ENCODE data around the gene VAT1. TPM values are rescaled to one million over a fixed set of nuclear protein-coding genes. Genes with fewer than 3 reads are reported as not detected.

The VAT1 gene
- total RNA-seq, 1 donor from 2014 or later: 413 TPM

GRCh38 chr17:43025766-43026537, 3.8 kb upstream of the VAT1 start:
- H3K4me3 ChIP-seq (ENCODE audit: insufficient read depth, low read depth, low read length): no peak overlapping the region
- Mint-ChIP-seq H3K36me3 (ENCODE audit: low read depth, unreplicated experiment) (no peaks in the 10 kb centered on the region), H3K27me3 (ENCODE audit: low read depth, unreplicated experiment) (peaks cover 6% of the 10 kb centered on the region), H3K4me3 (ENCODE audit: unreplicated experiment) (peak overlapping the region; percentile 81), H3K9me3 (ENCODE audit: unreplicated experiment) (no peaks in the 10 kb centered on the region), H3K27ac (ENCODE audit: unreplicated experiment) (peak overlapping the region; percentile 69), H3K4me1 (ENCODE audit: low read depth, unreplicated experiment) (no peaks in the 10 kb centered on the region)
- H3K4me1 ChIP-seq (ENCODE audit: insufficient read depth, low read length): peaks cover 15% of the 10 kb centered on the region
- DNase-seq (ENCODE audit: low read depth) (no peak), FAIRE-seq (no peak)
- no peaks in the 10 kb centered on the region for H4K20me1 ChIP-seq (ENCODE audit: insufficient read depth, low read length)
- peaks cover 12% of the 10 kb centered on the region for H3K79me2 ChIP-seq (ENCODE audit: insufficient read depth, low read length)
- no peaks in the 10 kb centered on the region for H3K27me3 ChIP-seq (ENCODE audit: insufficient read depth, low read length)
- H3K27ac ChIP-seq (ENCODE audit: low read depth, low read length): no peak overlapping the region
- H3K9ac ChIP-seq (ENCODE audit: low read length): no peak overlapping the region
- no peaks in the 10 kb centered on the region for H3K36me3 ChIP-seq (ENCODE audit: insufficient read depth, low read length)
- no peaks in the 10 kb centered on the region for H3K9me3 ChIP-seq (ENCODE audit: insufficient read depth, low read depth, low read length)
- TF ChIP-seq CTCF (IDR thresholded peaks at IDR 0.05; ENCODE audit: insufficient read depth, low read depth, low read length) (no peak), EZH2 (IDR thresholded peaks at IDR 0.05; ENCODE audit: insufficient read depth, low read length) (no peak)
- H2AFZ ChIP-seq (ENCODE audit: low read depth, low read length): peak overlapping the region; percentile 77
- peak overlapping the region; percentile 85 for H3K4me2 ChIP-seq (ENCODE audit: low read length)

- no peak for TF ChIP-seq EZH2 (IDR thresholded peaks at IDR 0.05; ENCODE audit: insufficient read depth, low read length)
- no peak for TF ChIP-seq CTCF (IDR thresholded peaks at IDR 0.05; ENCODE audit: insufficient read depth, low read depth, low read length)
- Histone ChIP-seq H2AFZ (ENCODE audit: low read depth, low read length) (peak overlapping the region; percentile 77), H3K27ac (ENCODE audit: low read depth, low read length) (no peak overlapping the region), H3K4me3 (ENCODE audit: insufficient read depth, low read depth, low read length) (peak overlapping the region; percentile 46), H3K36me3 (ENCODE audit: insufficient read depth, low read length) (no peaks in the 10 kb centered on the region), H3K9me3 (ENCODE audit: insufficient read depth, low read depth, low read length) (no peaks in the 10 kb centered on the region), H4K20me1 (ENCODE audit: insufficient read depth, low read length) (no peaks in the 10 kb centered on the region), H3K4me1 (ENCODE audit: insufficient read depth, low read length) (peaks cover 18% of the 10 kb centered on the region), H3K4me2 (ENCODE audit: low read length) (peak overlapping the region; percentile 85), H3K9ac (ENCODE audit: low read length) (peak overlapping the region; percentile 61), H3K79me2 (ENCODE audit: insufficient read depth, low read length) (peaks cover 17% of the 10 kb centered on the region), H3K27me3 (ENCODE audit: insufficient read depth, low read length) (no peaks in the 10 kb centered on the region)
- H3K27me3 Mint-ChIP-seq (ENCODE audit: low read depth, unreplicated experiment): peaks cover 6% of the 10 kb centered on the region
- H3K36me3 Mint-ChIP-seq (ENCODE audit: low read depth, unreplicated experiment): no peaks in the 10 kb centered on the region
- peak overlapping the region; percentile 81 for H3K4me3 Mint-ChIP-seq (ENCODE audit: unreplicated experiment)
- DNase-seq (ENCODE audit: low read depth) (no peak), FAIRE-seq (no peak)
- H3K4me1 Mint-ChIP-seq (ENCODE audit: low read depth, unreplicated experiment): peaks cover 2% of the 10 kb centered on the region
- no peaks in the 10 kb centered on the region for H3K9me3 Mint-ChIP-seq (ENCODE audit: unreplicated experiment)
- H3K27ac Mint-ChIP-seq (ENCODE audit: unreplicated experiment): peak overlapping the region; percentile 69
These were observed 3.1 kb upstream of the VAT1 start for GRCh38 chr17:43025290-43025657.

All from astrocyte (in vitro differentiated cells and primary cell).